Measurements from ENCODE around the gene CFAP97.

The CFAP97 gene

DNA sequence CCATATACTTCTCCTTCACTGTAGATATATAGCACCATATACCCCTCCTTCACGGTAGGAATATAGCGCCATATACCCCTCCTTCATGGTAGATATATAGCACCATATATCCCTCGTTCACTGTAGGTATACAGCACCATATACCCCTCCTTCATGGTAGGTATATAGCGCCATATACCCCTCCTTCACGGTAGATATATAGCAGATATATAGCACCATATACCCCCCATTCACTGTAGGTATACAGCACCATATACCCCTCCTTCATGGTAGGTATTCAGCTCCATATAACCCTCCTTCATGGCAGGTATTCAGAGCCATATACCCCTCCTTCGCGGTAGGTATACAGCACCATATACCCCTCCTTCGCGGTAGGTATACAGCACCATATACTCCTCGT, 18.1 kb upstream of the CFAP97 start:
- no peak overlapping the region for H3K4me3 ChIP-seq (ENCODE audit: low read depth, low read length)
- TF ChIP-seq, protein P1, sequence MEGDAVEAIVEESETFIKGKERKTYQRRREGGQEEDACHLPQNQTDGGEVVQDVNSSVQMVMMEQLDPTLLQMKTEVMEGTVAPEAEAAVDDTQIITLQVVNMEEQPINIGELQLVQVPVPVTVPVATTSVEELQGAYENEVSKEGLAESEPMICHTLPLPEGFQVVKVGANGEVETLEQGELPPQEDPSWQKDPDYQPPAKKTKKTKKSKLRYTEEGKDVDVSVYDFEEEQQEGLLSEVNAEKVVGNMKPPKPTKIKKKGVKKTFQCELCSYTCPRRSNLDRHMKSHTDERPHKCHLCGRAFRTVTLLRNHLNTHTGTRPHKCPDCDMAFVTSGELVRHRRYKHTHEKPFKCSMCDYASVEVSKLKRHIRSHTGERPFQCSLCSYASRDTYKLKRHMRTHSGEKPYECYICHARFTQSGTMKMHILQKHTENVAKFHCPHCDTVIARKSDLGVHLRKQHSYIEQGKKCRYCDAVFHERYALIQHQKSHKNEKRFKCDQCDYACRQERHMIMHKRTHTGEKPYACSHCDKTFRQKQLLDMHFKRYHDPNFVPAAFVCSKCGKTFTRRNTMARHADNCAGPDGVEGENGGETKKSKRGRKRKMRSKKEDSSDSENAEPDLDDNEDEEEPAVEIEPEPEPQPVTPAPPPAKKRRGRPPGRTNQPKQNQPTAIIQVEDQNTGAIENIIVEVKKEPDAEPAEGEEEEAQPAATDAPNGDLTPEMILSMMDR (IDR thresholded peaks at IDR 0.05; ENCODE audit: borderline replicate concordance, insufficient read depth, low read depth, low read length) = no peak

DNA sequence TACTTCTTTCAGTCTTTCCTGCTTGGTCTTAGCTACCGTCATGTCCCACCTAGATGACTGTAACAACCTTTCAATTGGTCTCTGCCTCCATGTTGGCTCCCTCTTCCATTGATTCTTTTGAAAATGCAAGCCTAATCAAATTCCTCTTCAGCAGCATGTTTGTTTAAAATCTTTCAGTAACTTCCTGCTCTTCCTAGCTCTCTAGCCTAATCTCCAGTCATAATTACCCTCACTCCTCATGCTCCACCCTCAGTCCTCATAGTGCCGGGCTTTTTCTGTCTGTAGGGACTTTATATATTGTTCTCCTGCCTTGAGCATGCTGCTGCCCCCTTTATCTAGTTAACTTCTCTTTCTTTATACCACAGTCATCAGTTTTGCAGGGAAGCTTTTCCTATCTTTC, 17.7 kb upstream of the CFAP97 start:
- TF ChIP-seq, protein P1 (IDR thresholded peaks at IDR 0.05; ENCODE audit: borderline replicate concordance, insufficient read depth, low read depth, low read length) = no peak
- H3K4me3 ChIP-seq (ENCODE audit: low read depth, low read length) = no peak overlapping the region

DNA sequence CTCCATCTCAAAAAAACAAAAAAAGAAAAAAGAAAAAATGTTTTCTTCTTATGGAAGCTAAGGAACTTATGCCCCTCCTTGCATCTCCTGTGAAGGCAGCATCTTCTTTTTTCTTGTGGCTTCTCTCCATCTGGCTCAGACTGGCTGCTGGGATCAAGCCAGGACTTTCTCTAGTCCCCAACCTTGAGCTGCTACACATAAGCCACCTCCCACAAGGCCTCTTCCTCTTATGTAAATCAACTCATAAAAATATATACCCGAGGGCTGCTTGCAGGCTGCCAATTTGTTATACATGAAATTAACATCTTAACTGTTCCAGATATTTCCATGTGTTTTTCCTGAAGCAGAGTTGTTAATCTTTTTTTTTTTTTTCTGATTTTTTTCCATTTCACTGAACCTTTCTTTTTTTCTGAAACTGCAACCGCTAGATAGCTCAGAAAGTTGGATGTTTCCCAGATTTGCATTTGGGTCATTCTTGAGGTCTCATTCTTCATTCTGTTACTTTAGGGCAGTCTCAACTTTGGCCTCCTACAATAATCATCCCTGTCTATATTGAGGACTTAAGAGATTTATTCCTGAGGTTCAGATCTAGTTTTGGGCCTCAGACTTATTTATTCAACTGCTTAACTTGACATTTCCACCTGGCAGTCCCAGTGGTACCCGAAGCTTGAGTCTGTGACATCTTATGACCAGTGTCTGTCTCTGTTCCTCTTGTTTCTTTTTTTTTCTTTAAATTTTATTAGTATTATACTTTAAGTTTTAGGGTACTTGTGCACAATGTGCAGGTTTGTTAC, 15.9 kb upstream of the CFAP97 start:
- no peak overlapping the region for H3K4me3 ChIP-seq (ENCODE audit: low read depth, low read length)
- TF ChIP-seq, protein P1 (IDR thresholded peaks at IDR 0.05; ENCODE audit: borderline replicate concordance, insufficient read depth, low read depth, low read length) = no peak

DNA sequence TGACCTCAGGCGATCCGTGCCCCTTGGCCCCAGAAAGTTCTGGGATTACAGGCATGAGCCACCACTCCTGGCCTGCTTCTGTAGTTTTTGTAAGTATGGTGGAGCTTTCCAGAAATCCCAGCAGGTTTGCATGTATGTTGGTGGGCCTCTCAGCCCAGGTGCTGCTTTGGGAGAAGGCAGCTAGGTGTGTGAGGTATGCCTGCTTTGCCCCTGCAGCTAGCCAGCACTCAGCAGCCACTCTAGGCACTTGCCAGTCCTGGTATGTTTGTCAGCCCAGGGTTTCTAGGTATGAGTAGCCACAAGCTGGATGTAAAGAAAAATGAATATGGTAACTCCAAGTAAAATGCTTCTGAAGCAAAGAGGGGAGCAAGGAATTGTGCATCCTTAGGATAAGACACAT, 14.5 kb upstream of the CFAP97 start:
- no peak overlapping the region for H3K4me3 ChIP-seq (ENCODE audit: low read depth, low read length)
- TF ChIP-seq, protein P1 (IDR thresholded peaks at IDR 0.05; ENCODE audit: borderline replicate concordance, insufficient read depth, low read depth, low read length) = no peak

DNA sequence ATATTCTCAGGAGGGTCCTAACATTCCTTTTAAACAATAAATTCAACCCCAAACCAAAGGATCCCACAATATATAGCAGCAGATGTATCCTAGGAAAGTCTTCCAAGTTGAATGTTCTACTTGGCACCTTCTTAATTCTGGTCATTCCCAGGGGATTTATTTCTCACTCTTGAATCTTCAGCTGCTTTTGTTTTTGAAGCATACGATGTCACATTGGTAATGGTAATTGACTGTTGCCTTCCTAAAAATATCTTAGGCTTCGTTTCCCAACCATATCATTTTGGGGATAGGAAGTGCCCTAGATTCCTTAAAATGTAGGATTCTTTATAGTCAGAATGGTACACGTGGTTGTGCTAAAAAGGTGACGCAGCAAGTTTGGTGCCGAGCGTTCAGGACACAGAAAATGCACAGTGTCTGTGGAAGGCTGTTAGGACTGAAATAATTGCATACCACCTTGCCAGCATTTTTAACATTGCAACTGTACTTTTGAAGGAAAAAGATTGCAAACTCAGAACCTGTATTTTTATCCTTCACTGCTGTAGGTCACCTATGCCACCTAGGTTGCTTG, 13.7 kb upstream of the CFAP97 start:
- TF ChIP-seq, protein P1 (IDR thresholded peaks at IDR 0.05; ENCODE audit: borderline replicate concordance, insufficient read depth, low read depth, low read length) = no peak
- H3K4me3 ChIP-seq (ENCODE audit: low read depth, low read length) = no peak overlapping the region

DNA sequence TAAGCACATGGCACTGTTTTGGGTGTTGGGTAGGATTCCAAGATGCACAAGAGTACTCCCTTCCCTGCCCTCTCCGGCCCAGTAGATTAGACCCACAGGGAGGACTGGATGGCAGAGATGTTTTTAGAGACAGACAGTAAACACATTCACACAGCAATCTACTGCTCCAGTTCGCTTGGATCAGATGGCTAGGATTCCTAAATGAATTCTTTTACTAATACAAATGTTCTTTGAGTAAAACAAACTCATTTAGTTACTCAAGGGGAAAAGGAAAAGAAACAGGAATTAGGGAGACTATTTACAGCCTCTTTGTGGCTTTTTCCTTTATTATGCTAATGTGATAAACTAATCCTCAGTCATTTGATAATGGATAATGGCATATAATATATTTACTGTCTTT, 11.5 kb upstream of the CFAP97 start:
- H3K4me3 ChIP-seq (ENCODE audit: low read depth, low read length) = no peak overlapping the region
- TF ChIP-seq, protein P1 (IDR thresholded peaks at IDR 0.05; ENCODE audit: borderline replicate concordance, insufficient read depth, low read depth, low read length) = no peak

DNA sequence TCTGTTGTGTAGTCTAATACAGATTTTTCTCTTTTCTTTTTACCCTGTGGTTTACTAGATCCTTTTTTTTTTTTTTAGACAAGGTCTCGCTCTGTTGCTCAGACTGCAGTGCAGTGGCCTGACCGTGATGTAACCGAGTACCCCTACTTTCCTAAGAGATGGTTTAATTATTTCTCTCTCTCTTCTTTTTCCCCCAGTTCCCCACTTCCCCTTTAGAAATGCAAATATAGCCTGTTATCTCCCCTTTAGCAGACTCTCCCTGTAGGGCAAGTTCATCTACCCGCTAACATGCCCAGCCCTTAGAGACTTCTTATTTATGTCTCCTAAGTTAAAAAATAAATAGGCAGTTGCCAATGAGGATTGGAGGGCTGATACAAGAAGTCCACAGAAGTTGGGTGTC, 10.1 kb upstream of the CFAP97 start:
- TF ChIP-seq, protein P1 (IDR thresholded peaks at IDR 0.05; ENCODE audit: borderline replicate concordance, insufficient read depth, low read depth, low read length) = no peak
- peak overlapping the region; percentile 88 for H3K4me3 ChIP-seq (ENCODE audit: low read depth, low read length)

All from GM12875 (cell line).